ENCODE results near the gene DGCR8. TPM values are rescaled to one million over a fixed set of nuclear protein-coding genes. Genes with fewer than 3 reads are reported as not detected.

The DGCR8 gene
- total RNA-seq, 1 donor from 2014 or later, result 18.0 TPM

GRCh38 chr22:20149257-20150250 lies 69.5 kb downstream of the DGCR8 start:
- TF ChIP-seq CTCF (IDR thresholded peaks at IDR 0.05), result no peak
- Histone ChIP-seq H3K9me3 (no peaks in the 10 kb centered on the region), H3K36me3 (peaks cover 6 to 7% of the 10 kb centered on the region in 2 donors), H3K27me3 (peaks cover 4% of the 10 kb centered on the region), H3K4me3 (no peak overlapping the region), H3K27ac (no peak overlapping the region), H3K4me1 (no peaks in the 10 kb centered on the region)
- intact Hi-C loops (cut with DNase I), result no loop called here
- no peak for DNase-seq (ENCODE audit: low spot score in 2 of 2)

- peaks cover 4% of the 10 kb centered on the region for H3K27me3 ChIP-seq
- DNase-seq (ENCODE audit: low spot score in 2 of 2), result no peak
- H3K4me1 ChIP-seq, result no peaks in the 10 kb centered on the region
- no peaks in the 10 kb centered on the region for H3K9me3 ChIP-seq
- H3K27ac ChIP-seq, result no peak within 1 kb of the TSS
- TF ChIP-seq CTCF (IDR thresholded peaks at IDR 0.05), result no peak
- no peak within 1 kb of the TSS for H3K4me3 ChIP-seq
- intact Hi-C loops (cut with DNase I), result no loop called here
- H3K36me3 ChIP-seq, result peaks cover 0 to under 1% of the 10 kb centered on the region in 2 donors
Observed at GRCh38 chr22:20150381-20151275, 70.6 kb downstream of the DGCR8 start, which contains the start of gene CCDC188. TSS of gene CCDC188 (minus strand) at chr22:20151055. CDS start at chr22:20150986, 69 bp downstream.

GRCh38 chr22:20151276-20151588 lies 71.2 kb downstream of the DGCR8 start:
- Histone ChIP-seq H3K4me1 (no peaks in the 10 kb centered on the region), H3K27ac (no peak overlapping the region), H3K36me3 (no peaks in the 10 kb centered on the region), H3K9me3 (no peaks in the 10 kb centered on the region), H3K4me3 (no peak overlapping the region), H3K27me3 (peaks cover 4% of the 10 kb centered on the region)
- TF ChIP-seq CTCF (IDR thresholded peaks at IDR 0.05), result no peak
- intact Hi-C loops (cut with DNase I), result no loop called here
- DNase-seq (ENCODE audit: low spot score in 2 of 2), result no peak

- H3K9me3 ChIP-seq, result no peaks in the 10 kb centered on the region
- H3K27ac ChIP-seq, result no peak overlapping the region
- intact Hi-C loops (cut with DNase I), result no loop called here
Observed at GRCh38 chr22:20152464-20152890, 72.4 kb downstream of the DGCR8 start.

More at GRCh38 chr22:20152464-20152890, 72.4 kb downstream of the DGCR8 start:
- peaks cover 4% of the 10 kb centered on the region for H3K27me3 ChIP-seq
- DNase-seq (ENCODE audit: low spot score in 2 of 2), result no peak
- TF ChIP-seq CTCF (IDR thresholded peaks at IDR 0.05), result no peak
- no peaks in the 10 kb centered on the region for H3K4me1 ChIP-seq
- H3K4me3 ChIP-seq, result no peak overlapping the region
- no peaks in the 10 kb centered on the region for H3K36me3 ChIP-seq
